Fibroblast of lung (primary cell): Measurements from ENCODE around the gene FABP6. TPM values are rescaled to one million over a fixed set of nuclear protein-coding genes. Genes with fewer than 3 reads are reported as not detected.

Experiments
- DNase-seq, 2 donors: peaks; one replicate each; pipeline versions ENCODE4 v3.0.0 to v3.0.0-alpha.2; 2010; ENCODE audit warnings: low read depth in 2 of 2
- H2AFZ ChIP-seq: 2 replicates; pipeline ENCODE4 v1.5.1; 2012; ENCODE audit warnings: low read length, control low read depth, inconsistent platforms
- H3K27ac ChIP-seq: 2 replicates; pipeline ENCODE4 v1.5.1; 2011; ENCODE audit warnings: low read length, control low read depth; ENCODE audit not compliant: insufficient read depth
- H3K27me3 ChIP-seq: 2 replicates; pipeline ENCODE4 v1.5.1; 2011; ENCODE audit warnings: mild to moderate bottlenecking, low read length; ENCODE audit not compliant: control insufficient read depth, insufficient read depth
- H3K36me3 ChIP-seq: 2 replicates; pipeline ENCODE4 v1.5.1; 2011; ENCODE audit warnings: low read length; ENCODE audit not compliant: control insufficient read depth, insufficient read depth
- H3K4me1 ChIP-seq: 2 replicates; pipeline ENCODE4 v1.5.1; 2011; ENCODE audit warnings: low read length; ENCODE audit not compliant: control insufficient read depth, insufficient read depth; ENCODE audit errors: extremely low read depth
- H3K4me2 ChIP-seq: 2 replicates; pipeline ENCODE4 v1.5.1; 2011; ENCODE audit warnings: low read length, control low read depth; ENCODE audit not compliant: insufficient read depth; ENCODE audit errors: extremely low read depth
- H3K4me3 ChIP-seq, 4 experiments: fragments of 200-600 bp in 1 of 4; sonication (generic) in 1 of 4; replicated peaks in 1 of 4; 2 replicates each; pipeline ENCODE4 v1.5.1; 2011 to 2016; ENCODE audit warnings: low read length in 4 of 4, low read depth in 3 of 4, mild to moderate bottlenecking in 3 of 4, control low read depth in 2 of 4, inconsistent platforms in 1 of 4, mixed read lengths in 1 of 4; ENCODE audit not compliant: insufficient read depth in 1 of 4; ENCODE audit errors: control extremely low read depth in 1 of 4
- H3K79me2 ChIP-seq: 2 replicates; pipeline ENCODE4 v1.5.1; 2012; ENCODE audit warnings: mild to moderate bottlenecking, low read length, inconsistent platforms; ENCODE audit not compliant: control insufficient read depth, insufficient read depth
- H3K9ac ChIP-seq: 2 replicates; pipeline ENCODE4 v1.5.1; 2011; ENCODE audit warnings: mild to moderate bottlenecking, low read length, control low read depth; ENCODE audit not compliant: insufficient read depth
- H3K9me3 ChIP-seq: 2 replicates; pipeline ENCODE4 v1.5.1; 2012; ENCODE audit warnings: low read depth, low read length; ENCODE audit not compliant: control insufficient read depth, insufficient read depth
- H4K20me1 ChIP-seq: 2 replicates; pipeline ENCODE4 v1.5.1; 2011; ENCODE audit warnings: low read length; ENCODE audit not compliant: control insufficient read depth, insufficient read depth; ENCODE audit errors: extremely low read depth
- CTCF ChIP-seq, 2 donors: IDR thresholded peaks in 1 of 2; conservative IDR thresholded peaks in 1 of 2; 1 replicate in 1 of 2; 2 replicates in 1 of 2; pipeline ENCODE4 v1.5.1; 2011 to 2012; ENCODE audit warnings: low read length in 2 of 2, control low read depth in 1 of 2, inconsistent platforms in 1 of 2, low read depth in 1 of 2, mild to moderate bottlenecking in 1 of 2
- EZH2 ChIP-seq: IDR thresholded peaks from 2 replicates; pipeline ENCODE4 v1.5.1; 2012; ENCODE audit warnings: low read length, control low read depth, mild to moderate bottlenecking; ENCODE audit errors: missing control alignments
- polyA plus RNA-seq, 2 donors: library from polyadenylated mRNA; depleted of rRNA in 1 of 2; stranded (reverse) in 1 of 2; unstranded in 1 of 2; fragments of >200 nt; gene quantifications; 2 replicates each; pipeline ENCODE4 v1.2.1, GENCODE V29; 2011 to 2012; ENCODE audit warnings: missing spikeins in 1 of 2
- total RNA-seq: library from RNA; depleted of rRNA; stranded (reverse); fragments of >200 nt; gene quantifications from 2 replicates; pipeline ENCODE4 v1.2.1, GENCODE V29; 2014

Gene FABP6
- total and polyA plus RNA-seq, 2 donors (not counting 1 experiment from before 2014, with no cell fraction given) = not detected

- H3K27ac ChIP-seq = no peak overlapping the region
- DNase-seq = no peak
- TF ChIP-seq CTCF (conservative IDR thresholded peaks at IDR 0.05 in 1 of 2, IDR thresholded peaks at IDR 0.05 in 1 of 2; ENCODE audit: low read depth in 1 of 2, low read length in 2 of 2) (no peak), EZH2 (no peak)
- no peak overlapping the region for H3K9ac ChIP-seq
- no peaks in the 10 kb centered on the region for H3K9me3 ChIP-seq
- peaks cover 2% of the 10 kb centered on the region for H3K27me3 ChIP-seq
- H3K36me3 ChIP-seq = no peaks in the 10 kb centered on the region
- no peak overlapping the region for H3K4me2 ChIP-seq
- no peaks in the 10 kb centered on the region for H3K4me1 ChIP-seq
- no peak overlapping the region for H2AFZ ChIP-seq
- H3K4me3 ChIP-seq = no peak overlapping the region
- no peaks in the 10 kb centered on the region for H4K20me1 ChIP-seq
- no peaks in the 10 kb centered on the region for H3K79me2 ChIP-seq
These were observed 18.0 kb upstream of the FABP6 start for GRCh38 chr5:160211352-160211751.

- Histone ChIP-seq H3K27ac (no peak overlapping the region), H3K4me3 (no peak overlapping the region), H3K9ac (no peak overlapping the region), H3K79me2 (no peaks in the 10 kb centered on the region), H4K20me1 (no peaks in the 10 kb centered on the region), H3K4me1 (no peaks in the 10 kb centered on the region), H3K9me3 (no peaks in the 10 kb centered on the region), H3K36me3 (no peaks in the 10 kb centered on the region), H2AFZ (no peak overlapping the region), H3K4me2 (no peak overlapping the region), H3K27me3 (peaks cover 2% of the 10 kb centered on the region)
- no peak for TF ChIP-seq EZH2
- no peak for TF ChIP-seq CTCF (conservative IDR thresholded peaks at IDR 0.05 in 1 of 2, IDR thresholded peaks at IDR 0.05 in 1 of 2; ENCODE audit: low read depth in 1 of 2, low read length in 2 of 2)
- peak in 1 of 2 donors; percentile 22 for DNase-seq
These were observed 15.8 kb upstream of the FABP6 start for GRCh38 chr5:160213537-160213936.

- Histone ChIP-seq H2AFZ (no peak overlapping the region), H4K20me1 (no peaks in the 10 kb centered on the region), H3K27ac (no peak overlapping the region), H3K4me1 (no peaks in the 10 kb centered on the region), H3K79me2 (no peaks in the 10 kb centered on the region), H3K4me3 (no peak overlapping the region), H3K4me2 (no peak overlapping the region), H3K9ac (no peak overlapping the region), H3K27me3 (peaks cover 2% of the 10 kb centered on the region), H3K9me3 (no peaks in the 10 kb centered on the region), H3K36me3 (no peaks in the 10 kb centered on the region)
- TF ChIP-seq CTCF (conservative IDR thresholded peaks at IDR 0.05 in 1 of 2, IDR thresholded peaks at IDR 0.05 in 1 of 2; ENCODE audit: low read depth in 1 of 2, low read length in 2 of 2) = no peak
- no peak for TF ChIP-seq EZH2
- DNase-seq = no peak
These were observed 9.9 kb upstream of the FABP6 start for GRCh38 chr5:160219356-160219755.
